PFSK-1 (cell line): ENCODE data around the gene NUP98.

ENCODE experiments used
- FOXP2 ChIP-seq: optimal IDR thresholded peaks from 2 replicates; pipeline ENCODE3; 2011; ENCODE audit warnings: borderline replicate concordance, control low read depth, inconsistent platforms; ENCODE audit not compliant: insufficient read depth; ENCODE audit errors: extremely low read length, extremely low read depth
- POLR2AphosphoS5 ChIP-seq: IDR thresholded peaks from 2 replicates; pipeline ENCODE4 v1.6.1; 2012; ENCODE audit warnings: low read depth, mild to moderate bottlenecking, control low read depth, low read length, moderate library complexity
- SIN3A ChIP-seq: IDR thresholded peaks from 2 replicates; pipeline ENCODE4 v1.6.1; 2012; ENCODE audit warnings: mild to moderate bottlenecking, low read length, moderate library complexity, borderline replicate concordance; ENCODE audit not compliant: insufficient read depth
- TAF1 ChIP-seq: IDR thresholded peaks from 2 replicates; pipeline ENCODE4 v1.6.1; 2012; ENCODE audit warnings: low read length, control low read depth, borderline replicate concordance; ENCODE audit not compliant: insufficient read depth
- TF ChIP-seq, protein P1 (sequence below), 2 experiments: IDR thresholded peaks; 2 replicates each; pipeline versions ENCODE4 v1.6.1 to v1.8.0; 2011 to 2012; ENCODE audit warnings: low read depth in 2 of 2, low read length in 2 of 2, control low read depth in 1 of 2, inconsistent platforms in 1 of 2, mild to moderate bottlenecking in 1 of 2, moderate library complexity in 1 of 2; ENCODE audit not compliant: insufficient read depth in 1 of 2

NUP98 gene

DNA sequence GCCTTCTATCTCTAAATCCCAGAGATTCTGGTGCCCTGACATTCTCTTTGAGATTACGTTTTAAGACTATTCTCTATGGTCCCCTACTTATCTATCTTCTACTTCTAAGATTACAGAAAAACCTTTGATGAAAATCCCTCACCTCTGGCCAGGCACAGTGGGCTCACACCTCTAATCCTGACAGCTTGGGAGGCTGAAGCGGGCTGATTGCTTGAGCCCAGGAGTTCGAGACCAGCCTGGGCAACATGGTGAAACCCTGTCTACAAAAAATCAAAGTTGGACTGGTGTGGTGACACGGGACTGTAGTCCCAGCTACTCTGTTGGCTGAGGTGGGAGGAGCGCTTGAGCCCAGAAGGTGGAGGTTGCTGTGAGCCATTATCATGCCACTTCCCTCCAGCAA is 14.4 kb downstream of the NUP98 start:
- TF ChIP-seq, protein P1, sequence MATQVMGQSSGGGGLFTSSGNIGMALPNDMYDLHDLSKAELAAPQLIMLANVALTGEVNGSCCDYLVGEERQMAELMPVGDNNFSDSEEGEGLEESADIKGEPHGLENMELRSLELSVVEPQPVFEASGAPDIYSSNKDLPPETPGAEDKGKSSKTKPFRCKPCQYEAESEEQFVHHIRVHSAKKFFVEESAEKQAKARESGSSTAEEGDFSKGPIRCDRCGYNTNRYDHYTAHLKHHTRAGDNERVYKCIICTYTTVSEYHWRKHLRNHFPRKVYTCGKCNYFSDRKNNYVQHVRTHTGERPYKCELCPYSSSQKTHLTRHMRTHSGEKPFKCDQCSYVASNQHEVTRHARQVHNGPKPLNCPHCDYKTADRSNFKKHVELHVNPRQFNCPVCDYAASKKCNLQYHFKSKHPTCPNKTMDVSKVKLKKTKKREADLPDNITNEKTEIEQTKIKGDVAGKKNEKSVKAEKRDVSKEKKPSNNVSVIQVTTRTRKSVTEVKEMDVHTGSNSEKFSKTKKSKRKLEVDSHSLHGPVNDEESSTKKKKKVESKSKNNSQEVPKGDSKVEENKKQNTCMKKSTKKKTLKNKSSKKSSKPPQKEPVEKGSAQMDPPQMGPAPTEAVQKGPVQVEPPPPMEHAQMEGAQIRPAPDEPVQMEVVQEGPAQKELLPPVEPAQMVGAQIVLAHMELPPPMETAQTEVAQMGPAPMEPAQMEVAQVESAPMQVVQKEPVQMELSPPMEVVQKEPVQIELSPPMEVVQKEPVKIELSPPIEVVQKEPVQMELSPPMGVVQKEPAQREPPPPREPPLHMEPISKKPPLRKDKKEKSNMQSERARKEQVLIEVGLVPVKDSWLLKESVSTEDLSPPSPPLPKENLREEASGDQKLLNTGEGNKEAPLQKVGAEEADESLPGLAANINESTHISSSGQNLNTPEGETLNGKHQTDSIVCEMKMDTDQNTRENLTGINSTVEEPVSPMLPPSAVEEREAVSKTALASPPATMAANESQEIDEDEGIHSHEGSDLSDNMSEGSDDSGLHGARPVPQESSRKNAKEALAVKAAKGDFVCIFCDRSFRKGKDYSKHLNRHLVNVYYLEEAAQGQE (IDR thresholded peaks at IDR 0.05; ENCODE audit: insufficient read depth in 1 of 2, low read depth in 2 of 2, low read length in 2 of 2) = no peak
- TF ChIP-seq SIN3A = no peak
- no peak for TF ChIP-seq FOXP2
- TF ChIP-seq TAF1 = no peak
- TF ChIP-seq POLR2AphosphoS5 = no peak

DNA sequence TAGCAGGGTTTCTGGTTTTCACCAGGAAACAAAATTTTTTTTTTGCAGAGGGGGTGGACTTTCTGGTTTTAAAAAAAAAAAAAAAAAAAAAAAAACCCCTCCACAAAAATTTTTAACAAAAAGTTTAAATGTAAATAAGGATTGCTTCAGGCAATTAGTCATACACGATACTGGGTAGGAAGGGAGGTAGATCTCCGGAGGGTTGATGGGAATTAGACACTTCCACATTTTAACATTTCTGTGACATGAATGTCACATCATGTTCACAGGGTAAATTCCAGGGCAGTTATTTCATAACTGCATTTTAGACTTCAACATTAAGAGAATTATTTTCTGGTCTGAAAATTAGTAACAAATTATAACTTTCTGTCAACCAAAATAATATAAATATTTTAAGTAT is 15.9 kb downstream of the NUP98 start:
- TF ChIP-seq, protein P1 (IDR thresholded peaks at IDR 0.05; ENCODE audit: insufficient read depth in 1 of 2, low read depth in 2 of 2, low read length in 2 of 2) = no peak
- TF ChIP-seq POLR2AphosphoS5 (no peak), TAF1 (no peak), FOXP2 (no peak), SIN3A (no peak)

DNA sequence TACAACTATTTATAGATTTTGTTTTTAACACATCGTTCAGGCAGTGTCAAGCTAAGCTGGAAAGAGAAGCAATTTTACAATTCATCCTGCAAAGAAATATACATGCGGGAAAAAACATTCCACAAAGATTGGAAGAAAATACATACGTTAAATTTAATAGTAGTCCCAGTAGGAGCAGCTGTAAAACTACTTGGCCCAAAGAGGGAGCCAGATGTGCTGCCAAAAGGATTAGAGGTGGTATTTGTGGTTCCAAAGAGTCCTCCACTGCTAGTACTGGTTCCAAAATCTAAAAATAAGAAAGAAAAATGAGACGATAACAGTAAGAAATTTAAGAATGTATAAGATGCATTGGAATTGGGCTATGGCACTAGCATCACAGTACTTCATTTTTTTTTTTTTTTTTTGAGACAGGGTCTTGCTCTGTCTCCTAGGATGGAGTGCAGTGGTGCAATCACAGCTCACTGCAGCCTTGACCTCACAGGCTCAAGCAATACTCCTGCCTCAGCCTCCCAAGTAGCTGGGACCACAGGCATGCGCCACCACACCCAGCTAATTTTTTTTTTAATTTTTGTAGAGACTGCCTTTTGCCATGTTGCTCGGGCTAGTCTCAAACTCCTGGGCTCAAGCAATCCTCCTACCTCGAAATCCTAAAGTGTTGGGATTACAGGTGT is 21.5 kb downstream of the NUP98 start:
- no peak for TF ChIP-seq SIN3A
- TF ChIP-seq, protein P1 (IDR thresholded peaks at IDR 0.05; ENCODE audit: insufficient read depth in 1 of 2, low read depth in 2 of 2, low read length in 2 of 2) = no peak
- no peak for TF ChIP-seq TAF1
- no peak for TF ChIP-seq FOXP2
- TF ChIP-seq POLR2AphosphoS5 = no peak

DNA sequence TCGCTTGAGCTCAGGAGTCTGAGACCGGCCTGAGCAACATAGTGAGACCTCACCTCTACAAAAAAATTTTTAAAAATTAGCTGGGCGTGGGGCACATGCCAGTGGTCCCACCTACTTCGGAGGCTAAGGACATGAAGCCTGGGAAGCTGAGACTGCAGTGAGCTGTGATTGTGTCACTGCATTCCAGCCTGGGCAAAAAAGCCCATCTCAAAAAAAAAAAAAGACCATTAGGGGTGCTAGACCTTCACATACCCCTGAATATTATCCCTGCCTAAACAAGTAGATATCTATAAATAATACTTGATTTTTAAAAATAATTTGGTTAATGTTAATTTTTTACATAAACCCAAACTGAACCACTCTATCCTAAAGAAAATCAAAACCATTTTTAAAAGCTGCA is 24.2 kb downstream of the NUP98 start:
- TF ChIP-seq FOXP2 = no peak
- no peak for TF ChIP-seq POLR2AphosphoS5
- no peak for TF ChIP-seq SIN3A
- TF ChIP-seq TAF1 = no peak
- TF ChIP-seq, protein P1 (IDR thresholded peaks at IDR 0.05; ENCODE audit: insufficient read depth in 1 of 2, low read depth in 2 of 2, low read length in 2 of 2) = no peak
